Testis (tissue), 5 donors: Measurements from ENCODE around the gene SPANXB1. TPM values are rescaled to one million over a fixed set of nuclear protein-coding genes. Genes with fewer than 3 reads are reported as not detected.
"Not testable (repeated sequence)": the region's sequence is repeated elsewhere in the genome, so short reads cannot be mapped to it uniquely, and the experiment has no call there.

Experiments
- DNase-seq: peaks from one replicate; pipeline ENCODE4 v3.0.0-alpha.2; 2019
- H3K27ac ChIP-seq, 2 donors: fragments of 200-600 bp; sonication (generic); one replicate each; pipeline ENCODE4 v1.5.1; 2019
- H3K27me3 ChIP-seq: fragments of 200-600 bp; sonication (generic); one replicate; pipeline ENCODE4 v1.5.1; 2019
- H3K36me3 ChIP-seq: fragments of 200-600 bp; sonication (generic); one replicate; pipeline ENCODE4 v1.5.1; 2017; ENCODE audit warnings: low read depth; ENCODE audit errors: missing control alignments
- H3K4me1 ChIP-seq: fragments of 200-600 bp; sonication (generic); one replicate; pipeline ENCODE4 v1.5.1; 2019
- H3K4me3 ChIP-seq, 2 donors: fragments of 200-600 bp; sonication (generic); one replicate each; pipeline ENCODE4 v1.5.1; 2017 to 2019
- H3K9me3 ChIP-seq: fragments of 200-600 bp; sonication (generic); one replicate; pipeline ENCODE4 v1.5.1; 2017
- CTCF ChIP-seq, 3 experiments: fragments of 450-650 bp in 2 of 3; fragments of 200-600 bp in 1 of 3; sonication (generic) in 1 of 3; IDR thresholded peaks; one replicate each; pipeline ENCODE4 v1.5.1; 2016 to 2019; ENCODE audit warnings: antibody characterized with exemption in 3 of 3, mild to moderate bottlenecking in 2 of 3, moderate library complexity in 1 of 3
- POLR2A ChIP-seq: fragments of 450-650 bp; IDR thresholded peaks from one replicate; pipeline ENCODE4 v1.6.1; 2017; ENCODE audit warnings: antibody characterized with exemption, mild to moderate bottlenecking, moderate library complexity
- WGBS, 2 donors: methylation state at CpG; one replicate each; pipeline ENCODE4 v1.1.5; 2018; 5-methylcytosine and 5-hydroxymethylcytosine counted together
- intact Hi-C: fragments of 100-400 bp; cut with DNase I; formaldehyde crosslinking; loops from one replicate; pipeline ENCODE4 v1.15.1; 2023; ENCODE audit warnings: low total_unique reads
- long read RNA-seq, 2 donors: transcript quantifications; one replicate each; lab custom pipeline, GENCODE V29; 2026
- polyA plus RNA-seq: library from polyadenylated mRNA; stranded (reverse); fragments of 350-450 nt; fragmentation: Illumina TruSeq; extraction: RNeasy Lipid Tissue Mini Kit (QIAGEN cat#74804); gene quantifications from one replicate; pipeline ENCODE4 v1.2.3, GENCODE V29; 2014; ENCODE audit warnings: low read depth, low replicate concordance; ENCODE audit not compliant: insufficient read depth
- total RNA-seq, 2 donors: library from RNA; depleted of rRNA; stranded (reverse); fragments of >200 nt; gene quantifications; one replicate each; pipeline ENCODE4 v1.2.3, GENCODE V29; 2016

The SPANXB1 gene
- 10 to 100 TPM; 49.4 to 58.7 TPM for total RNA-seq
- 59.5 TPM for polyA plus RNA-seq
- long read RNA-seq, donor 1: 0 reads
- long read RNA-seq, donor 2: 0 reads

- H3K4me1 ChIP-seq, H3K27me3 ChIP-seq, H3K36me3 ChIP-seq, H3K27ac ChIP-seq, H3K4me3 ChIP-seq, H3K9me3 ChIP-seq, DNase-seq, intact Hi-C loops: not testable (repeated sequence)
- 80 to 96% methylated on average over 1 to 13 of the region's 13 CpGs for WGBS, 2 donors
Observed at GRCh38 chrX:141002568-141002967, at the start of gene SPANXB1. SPANXB1 (plus strand) TSS chrX:141002594; CDS start chrX:141002694, 100 bp downstream.

- no peaks in the 10 kb centered on the region for H3K4me1 ChIP-seq
- H3K4me3 ChIP-seq: no peak overlapping the region
- H3K27me3 ChIP-seq: no peaks in the 10 kb centered on the region
- no peak overlapping the region for H3K27ac ChIP-seq
- DNase-seq: no peak
- no peaks in the 10 kb centered on the region for H3K9me3 ChIP-seq
- H3K36me3 ChIP-seq: no peaks in the 10 kb centered on the region
- intact Hi-C loops: no loop called here
- TF ChIP-seq POLR2A (no peak), CTCF (IDR thresholded peaks at IDR 0.05) (no peak)
- WGBS, 2 donors: 68 to 79% methylated on average over 2 to 3 of the region's 3 CpGs
Observed at GRCh38 chrX:140967036-140967435, 35.4 kb upstream of the SPANXB1 start.

- no peak for DNase-seq
- no peaks in the 10 kb centered on the region for H3K4me1 ChIP-seq
- no peak for TF ChIP-seq CTCF (IDR thresholded peaks at IDR 0.05)
- TF ChIP-seq POLR2A: no peak
- H3K9me3 ChIP-seq: no peaks in the 10 kb centered on the region
- H3K36me3 ChIP-seq: no peaks in the 10 kb centered on the region
- H3K4me3 ChIP-seq: no peak overlapping the region
- intact Hi-C loops: no loop called here
- no peaks in the 10 kb centered on the region for H3K27me3 ChIP-seq
- no peak overlapping the region for H3K27ac ChIP-seq
- WGBS, 2 donors: 76 to 78% methylated on average over 4 of the region's 4 CpGs
Observed at GRCh38 chrX:140971099-140971795, 31.1 kb upstream of the SPANXB1 start.

- intact Hi-C loops: no loop called here
- Histone ChIP-seq H3K27ac (no peak overlapping the region), H3K9me3 (no peaks in the 10 kb centered on the region), H3K4me3 (no peak overlapping the region), H3K4me1 (no peaks in the 10 kb centered on the region), H3K36me3 (no peaks in the 10 kb centered on the region), H3K27me3 (no peaks in the 10 kb centered on the region)
- no peak for DNase-seq
- 65 to 69% methylated on average over 3 of the region's 3 CpGs for WGBS, 2 donors
- TF ChIP-seq CTCF (IDR thresholded peaks at IDR 0.05) (no peak), POLR2A (no peak)
Observed at GRCh38 chrX:140975472-140975871, 26.9 kb upstream of the SPANXB1 start.

GRCh38 chrX:140980271-140980670 lies 22.1 kb upstream of the SPANXB1 start:
- Histone ChIP-seq H3K4me3 (no peak overlapping the region), H3K27me3 (no peaks in the 10 kb centered on the region), H3K36me3 (no peaks in the 10 kb centered on the region), H3K9me3 (no peaks in the 10 kb centered on the region), H3K27ac (no peak overlapping the region), H3K4me1 (no peaks in the 10 kb centered on the region)
- TF ChIP-seq POLR2A (no peak), CTCF (IDR thresholded peaks at IDR 0.05) (no peak)
- intact Hi-C loops: no loop called here
- 93 to 96% methylated on average over 3 of the region's 3 CpGs for WGBS, 2 donors
- DNase-seq: no peak
